ENCODE measurements around the gene DDX6. TPM values are rescaled to one million over a fixed set of nuclear protein-coding genes. Genes with fewer than 3 reads are reported as not detected.

DDX6 gene
- total RNA-seq, 3 donors from 2014 or later (not counting 1 experiment from before 2014, with no cell fraction given), result 350 to 369 (median 364) TPM

GRCh38 chr11:118819334-118820024, 28.5 kb upstream of the DDX6 start:
- Histone ChIP-seq H3K4me1 (ENCODE audit: control insufficient read depth, insufficient read depth, low read length) (peaks cover 4% of the 10 kb centered on the region), H3K36me3 (ENCODE audit: control insufficient read depth, insufficient read depth, low read length) (no peaks in the 10 kb centered on the region), H3K27ac (ENCODE audit: low read length) (peak overlapping the region; percentile 73), H3K27me3 (ENCODE audit: control insufficient read depth, insufficient read depth, low read length) (no peaks in the 10 kb centered on the region), H3K4me3 (ENCODE audit: low read length) (no peak overlapping the region), H3K9me3 (ENCODE audit: control insufficient read depth, insufficient read depth, low read length) (no peaks in the 10 kb centered on the region)
- no peak for TF ChIP-seq CTCF (IDR thresholded peaks at IDR 0.05)
- intact Hi-C loops (cut with micrococcal nuclease), result no loop called here
- Mint-ChIP-seq H3K4me3 (no peak overlapping the region), H3K27ac (no peak overlapping the region), H3K9me3 (no peaks in the 10 kb centered on the region), H3K36me3 (no peaks in the 10 kb centered on the region), H3K27me3 (ENCODE audit: low read depth in 2 of 2) (no peaks in the 10 kb centered on the region), H3K4me1 (no peaks in the 10 kb centered on the region)
- no peak for ATAC-seq
- DNase-seq, result no peak
- WGBS (ENCODE audit: insufficient coverage), result 91% methylated on average over 5 of the region's 7 CpGs

GRCh38 chr11:118818130-118818529, 27.2 kb upstream of the DDX6 start:
- H3K9me3 ChIP-seq (ENCODE audit: control insufficient read depth, insufficient read depth, low read length), result no peaks in the 10 kb centered on the region
- intact Hi-C loops (cut with micrococcal nuclease), result no loop called here
- H3K27me3 ChIP-seq (ENCODE audit: control insufficient read depth, insufficient read depth, low read length), result no peaks in the 10 kb centered on the region
- 100% methylated on average over 3 of the region's 4 CpGs for WGBS (ENCODE audit: insufficient coverage)
- H3K4me1 ChIP-seq (ENCODE audit: control insufficient read depth, insufficient read depth, low read length), result peaks cover 4% of the 10 kb centered on the region
- H3K27ac ChIP-seq (ENCODE audit: low read length), result no peak overlapping the region
- Mint-ChIP-seq H3K36me3 (no peaks in the 10 kb centered on the region), H3K9me3 (no peaks in the 10 kb centered on the region), H3K27me3 (ENCODE audit: low read depth in 2 of 2) (no peaks in the 10 kb centered on the region), H3K27ac (no peak overlapping the region), H3K4me1 (no peaks in the 10 kb centered on the region), H3K4me3 (no peak overlapping the region)
- ATAC-seq (no peak), DNase-seq (no peak)
- TF ChIP-seq CTCF (IDR thresholded peaks at IDR 0.05), result no peak
- H3K4me3 ChIP-seq (ENCODE audit: low read length), result no peak overlapping the region
- H3K36me3 ChIP-seq (ENCODE audit: control insufficient read depth, insufficient read depth, low read length), result no peaks in the 10 kb centered on the region

- Histone ChIP-seq H3K4me1 (ENCODE audit: control insufficient read depth, insufficient read depth, low read length) (no peaks in the 10 kb centered on the region), H3K4me3 (ENCODE audit: low read length) (no peak overlapping the region), H3K36me3 (ENCODE audit: control insufficient read depth, insufficient read depth, low read length) (no peaks in the 10 kb centered on the region), H3K27me3 (ENCODE audit: control insufficient read depth, insufficient read depth, low read length) (no peaks in the 10 kb centered on the region), H3K27ac (ENCODE audit: low read length) (no peak overlapping the region), H3K9me3 (ENCODE audit: control insufficient read depth, insufficient read depth, low read length) (no peaks in the 10 kb centered on the region)
- Mint-ChIP-seq H3K4me1 (no peaks in the 10 kb centered on the region), H3K4me3 (no peak overlapping the region), H3K27ac (no peak overlapping the region), H3K27me3 (ENCODE audit: low read depth in 2 of 2) (no peaks in the 10 kb centered on the region), H3K9me3 (no peaks in the 10 kb centered on the region), H3K36me3 (no peaks in the 10 kb centered on the region)
- DNase-seq (no peak), ATAC-seq (no peak)
- no peak for TF ChIP-seq CTCF (IDR thresholded peaks at IDR 0.05)
- 63% methylated on average over 1 of the region's 1 CpG for WGBS (ENCODE audit: insufficient coverage)
- intact Hi-C loops (cut with micrococcal nuclease), result no loop called here
These were observed 22.6 kb upstream of the DDX6 start for GRCh38 chr11:118813551-118813950.

- no peak overlapping the region for H3K27ac ChIP-seq (ENCODE audit: low read length)
- H3K4me3 ChIP-seq (ENCODE audit: low read length), result no peak overlapping the region
- no peaks in the 10 kb centered on the region for H3K36me3 ChIP-seq (ENCODE audit: control insufficient read depth, insufficient read depth, low read length)
- H3K9me3 ChIP-seq (ENCODE audit: control insufficient read depth, insufficient read depth, low read length), result no peaks in the 10 kb centered on the region
- intact Hi-C loops (cut with micrococcal nuclease), result no loop called here
- Mint-ChIP-seq H3K27ac (no peak overlapping the region), H3K9me3 (no peaks in the 10 kb centered on the region), H3K4me3 (no peak overlapping the region), H3K4me1 (no peaks in the 10 kb centered on the region), H3K27me3 (ENCODE audit: low read depth in 2 of 2) (no peaks in the 10 kb centered on the region), H3K36me3 (no peaks in the 10 kb centered on the region)
- TF ChIP-seq CTCF (IDR thresholded peaks at IDR 0.05), result no peak
- H3K4me1 ChIP-seq (ENCODE audit: control insufficient read depth, insufficient read depth, low read length), result no peaks in the 10 kb centered on the region
- H3K27me3 ChIP-seq (ENCODE audit: control insufficient read depth, insufficient read depth, low read length), result no peaks in the 10 kb centered on the region
- 60% methylated on average over 3 of the region's 5 CpGs for WGBS (ENCODE audit: insufficient coverage)
- ATAC-seq, result no peak
- DNase-seq, result no peak
These were observed 21.5 kb upstream of the DDX6 start for GRCh38 chr11:118812485-118812884.
